Suprapubic skin (tissue), 4 donors: Measurements from ENCODE around the gene ZNF69.

ENCODE experiments used
- CTCF ChIP-seq, 2 donors: fragments of 200-600 bp in 1 of 2; fragments of 450-650 bp in 1 of 2; sonication (generic) in 1 of 2; IDR thresholded peaks; one replicate each; pipeline ENCODE4 v1.5.1; 2016 to 2019; ENCODE audit warnings: antibody characterized with exemption in 2 of 2, mild to moderate bottlenecking in 1 of 2, moderate library complexity in 1 of 2
- POLR2A ChIP-seq, 2 donors: fragments of 450-650 bp; IDR thresholded peaks; one replicate each; pipeline ENCODE4 v1.6.1; 2017; ENCODE audit warnings: antibody characterized with exemption in 2 of 2, mild to moderate bottlenecking in 2 of 2, moderate library complexity in 2 of 2
- POLR2AphosphoS5 ChIP-seq, 3 donors: sonication (generic); formaldehyde crosslinking; IDR thresholded peaks; one replicate each; pipeline ENCODE4 v1.6.1; 2017; ENCODE audit warnings: antibody characterized with exemption in 3 of 3

- TF ChIP-seq CTCF (IDR thresholded peaks at IDR 0.05) (no peak), POLR2AphosphoS5 (IDR thresholded peaks at IDR 0.05) (no peak), POLR2A (IDR thresholded peaks at IDR 0.05) (no peak)
Measured at GRCh38 chr19:11921852-11922495, 34.4 kb downstream of the ZNF69 start.
